Measurements from ENCODE around the gene LFNG.

Gene LFNG

GRCh38 chr7:2510909-2511768 is 8.4 kb upstream of the LFNG start:
- H3K27me3 ChIP-seq (ENCODE audit: low read depth, low read length), result 0 out of 2 replicates have a peak, but pooled peaks cover 5% of the 10 kb centered on the region
- no peaks in the 10 kb centered on the region for H3K79me2 ChIP-seq (ENCODE audit: low read length)
- H3K9ac ChIP-seq (ENCODE audit: low read length), result peak overlapping the region; percentile 70
- H3K36me3 ChIP-seq (replicated peaks; ENCODE audit: low read depth, low read length), result no peaks in the 10 kb centered on the region
- H2AFZ ChIP-seq (ENCODE audit: low read depth, low read length), result peak overlapping the region; percentile 69
- H3K4me3 ChIP-seq (ENCODE audit: low read length), result peak overlapping the region; percentile 56
- no peaks in the 10 kb centered on the region for H3K9me3 ChIP-seq (ENCODE audit: insufficient read depth, low read length)
- TF ChIP-seq EZH2phosphoT487 (IDR thresholded peaks at IDR 0.05; ENCODE audit: low read depth), result no peak
- TF ChIP-seq CTCF (IDR thresholded peaks at IDR 0.05; ENCODE audit: low read depth, low read length), result no peak
- no peaks in the 10 kb centered on the region for H4K20me1 ChIP-seq (ENCODE audit: insufficient read depth, low read length)
- peaks cover 52% of the 10 kb centered on the region for H3K4me1 ChIP-seq (ENCODE audit: low read length)
- peak overlapping the region; percentile 81 for H3K4me2 ChIP-seq (ENCODE audit: low read length)
- H3K27ac ChIP-seq (ENCODE audit: low read length), result peak overlapping the region; percentile 70

- H3K27me3 ChIP-seq (ENCODE audit: low read depth, low read length), result 0 out of 2 replicates have a peak, but pooled peaks cover 5% of the 10 kb centered on the region
- H3K4me3 ChIP-seq (ENCODE audit: low read length), result peak overlapping the region; percentile 56
- no peak for TF ChIP-seq EZH2phosphoT487 (IDR thresholded peaks at IDR 0.05; ENCODE audit: low read depth)
- TF ChIP-seq CTCF (IDR thresholded peaks at IDR 0.05; ENCODE audit: low read depth, low read length), result no peak
- H3K27ac ChIP-seq (ENCODE audit: low read length), result peak overlapping the region; percentile 70
- peaks cover 52% of the 10 kb centered on the region for H3K4me1 ChIP-seq (ENCODE audit: low read length)
- H4K20me1 ChIP-seq (ENCODE audit: insufficient read depth, low read length), result no peaks in the 10 kb centered on the region
- H3K9me3 ChIP-seq (ENCODE audit: insufficient read depth, low read length), result no peaks in the 10 kb centered on the region
- peak overlapping the region; percentile 70; the same call in 1 of the 2 replicates for H3K9ac ChIP-seq (ENCODE audit: low read length)
- H3K4me2 ChIP-seq (ENCODE audit: low read length), result peak overlapping the region; percentile 81
- H2AFZ ChIP-seq (ENCODE audit: low read depth, low read length), result peak overlapping the region; percentile 69; the same call in 1 of the 2 replicates
- no peaks in the 10 kb centered on the region for H3K79me2 ChIP-seq (ENCODE audit: low read length)
- no peaks in the 10 kb centered on the region for H3K36me3 ChIP-seq (replicated peaks; ENCODE audit: low read depth, low read length)
These were observed 7.8 kb upstream of the LFNG start for GRCh38 chr7:2511769-2512168.

- Histone ChIP-seq H3K27me3 (ENCODE audit: low read depth, low read length) (0 out of 2 replicates have a peak, but pooled peaks cover 5% of the 10 kb centered on the region), H3K36me3 (replicated peaks; ENCODE audit: low read depth, low read length) (no peaks in the 10 kb centered on the region), H3K79me2 (ENCODE audit: low read length) (no peaks in the 10 kb centered on the region), H2AFZ (ENCODE audit: low read depth, low read length) (peak overlapping the region; percentile 49; the same call in 1 of the 2 replicates), H3K4me3 (ENCODE audit: low read length) (peak overlapping the region; percentile 56), H3K4me2 (ENCODE audit: low read length) (peak overlapping the region; percentile 81), H4K20me1 (ENCODE audit: insufficient read depth, low read length) (no peaks in the 10 kb centered on the region), H3K9me3 (ENCODE audit: insufficient read depth, low read length) (no peaks in the 10 kb centered on the region), H3K4me1 (ENCODE audit: low read length) (peaks cover 52% of the 10 kb centered on the region), H3K27ac (ENCODE audit: low read length) (peak overlapping the region; percentile 70), H3K9ac (ENCODE audit: low read length) (peak overlapping the region; percentile 70; the same call in 1 of the 2 replicates)
- TF ChIP-seq CTCF (IDR thresholded peaks at IDR 0.05; ENCODE audit: low read depth, low read length) (no peak), EZH2phosphoT487 (IDR thresholded peaks at IDR 0.05; ENCODE audit: low read depth) (no peak)
These were observed 7.4 kb upstream of the LFNG start for GRCh38 chr7:2512179-2512661.

- Histone ChIP-seq H3K4me1 (ENCODE audit: low read length) (peaks cover 55% of the 10 kb centered on the region), H2AFZ (ENCODE audit: low read depth, low read length) (peak overlapping the region; percentile 49; the same call in 1 of the 2 replicates), H3K27me3 (ENCODE audit: low read depth, low read length) (0 out of 2 replicates have a peak, but pooled peaks cover 5% of the 10 kb centered on the region), H3K9ac (ENCODE audit: low read length) (peak overlapping the region; percentile 70; the same call in 1 of the 2 replicates), H4K20me1 (ENCODE audit: insufficient read depth, low read length) (no peaks in the 10 kb centered on the region), H3K4me2 (ENCODE audit: low read length) (peak overlapping the region; percentile 81), H3K27ac (ENCODE audit: low read length) (peak overlapping the region; percentile 70; the same call in 1 of the 2 replicates), H3K79me2 (ENCODE audit: low read length) (no peaks in the 10 kb centered on the region), H3K4me3 (ENCODE audit: low read length) (peak overlapping the region; percentile 56; the same call in 1 of the 2 replicates), H3K36me3 (replicated peaks; ENCODE audit: low read depth, low read length) (no peaks in the 10 kb centered on the region), H3K9me3 (ENCODE audit: insufficient read depth, low read length) (no peaks in the 10 kb centered on the region)
- TF ChIP-seq EZH2phosphoT487 (IDR thresholded peaks at IDR 0.05; ENCODE audit: low read depth) (no peak), CTCF (IDR thresholded peaks at IDR 0.05; ENCODE audit: low read depth, low read length) (no peak)
These were observed 6.9 kb upstream of the LFNG start for GRCh38 chr7:2512713-2513112.
